ENCODE measurements around the gene VPS45. TPM values are rescaled to one million over a fixed set of nuclear protein-coding genes. Genes with fewer than 3 reads are reported as not detected.
"Not testable (repeated sequence)": the region's sequence is repeated elsewhere in the genome, so short reads cannot be mapped to it uniquely, and the experiment has no call there.

The VPS45 gene
- polyA plus RNA-seq, 1 experiment: 61.3 TPM

GRCh38 chr1:150182247-150182646 lies 114.7 kb downstream of the VPS45 start:
- no peak for DNase-seq (ENCODE audit: low read depth, low spot score)
- H3K27me3 ChIP-seq (ENCODE audit: control insufficient read depth, insufficient read depth, low read length): no peaks in the 10 kb centered on the region
- CTCF ChIA-PET: interaction anchor here (1.0 to 1.2 kb wide), 2 partner anchors 13 to 110 kb away, joined by 3 to 4 read pairs; no protein-coding TSS in a partner anchor
- H3K9me3 ChIP-seq (ENCODE audit: control insufficient read depth, insufficient read depth, low read length): no peaks in the 10 kb centered on the region
- TF ChIP-seq CTCF (IDR thresholded peaks at IDR 0.05; ENCODE audit: low read depth, low read length): no peak
- no peak overlapping the region for H3K4me3 ChIP-seq (ENCODE audit: low read depth, low read length)
- H3K27ac ChIP-seq (ENCODE audit: low read depth, low read length): no peak overlapping the region
- POLR2A ChIA-PET: interaction anchor here (0.7 kb wide), 1 partner anchor 20 kb away, joined by 3 read pairs; no protein-coding TSS in a partner anchor

GRCh38 chr1:150183061-150183460 lies 115.5 kb downstream of the VPS45 start:
- H3K27me3 ChIP-seq (ENCODE audit: control insufficient read depth, insufficient read depth, low read length): no peaks in the 10 kb centered on the region
- ChIA-PET CTCF (interaction anchor here (0.7 to 1.2 kb wide), 3 partner anchors 14 to 221 kb away, joined by 3 to 4 read pairs (median 4); no protein-coding TSS in a partner anchor), POLR2A (interaction anchor here (0.7 kb wide), 1 partner anchor 21 kb away, joined by 3 read pairs; no protein-coding TSS in a partner anchor)
- no peak overlapping the region for H3K4me3 ChIP-seq (ENCODE audit: low read depth, low read length)
- no peak for TF ChIP-seq CTCF (IDR thresholded peaks at IDR 0.05; ENCODE audit: low read depth, low read length)
- no peak overlapping the region for H3K27ac ChIP-seq (ENCODE audit: low read depth, low read length)
- DNase-seq (ENCODE audit: low read depth, low spot score): no peak
- H3K9me3 ChIP-seq (ENCODE audit: control insufficient read depth, insufficient read depth, low read length): no peaks in the 10 kb centered on the region

GRCh38 chr1:150185481-150185880 lies 117.9 kb downstream of the VPS45 start:
- H3K4me3 ChIP-seq (ENCODE audit: low read depth, low read length): no peak overlapping the region
- no peak for DNase-seq (ENCODE audit: low read depth, low spot score)
- no peak overlapping the region for H3K27ac ChIP-seq (ENCODE audit: low read depth, low read length)
- no peak for TF ChIP-seq CTCF (IDR thresholded peaks at IDR 0.05; ENCODE audit: low read depth, low read length)
- POLR2A ChIA-PET: interaction anchor here (0.6 to 1.7 kb wide), 2 partner anchors 177 to 298 kb away, joined by 4 to 15 read pairs; a partner anchor contains a TSS
- CTCF ChIA-PET: interaction anchor here (0.5 to 3.0 kb wide), 6 partner anchors 15 to 224 kb away, joined by 4 to 125 read pairs (median 35); partner anchors contain the start of gene VPS45
- H3K27me3 ChIP-seq (ENCODE audit: control insufficient read depth, insufficient read depth, low read length): no peaks in the 10 kb centered on the region
- H3K9me3 ChIP-seq (ENCODE audit: control insufficient read depth, insufficient read depth, low read length): no peaks in the 10 kb centered on the region

- not testable (repeated sequence) for H3K27ac ChIP-seq (ENCODE audit: low read depth, low read length); H3K27me3 ChIP-seq (ENCODE audit: control insufficient read depth, insufficient read depth, low read length); H3K4me3 ChIP-seq (ENCODE audit: low read depth, low read length); DNase-seq (ENCODE audit: low read depth, low spot score); H3K9me3 ChIP-seq (ENCODE audit: control insufficient read depth, insufficient read depth, low read length)
- CTCF ChIA-PET: interaction anchor here (0.6 to 3.0 kb wide), 41 partner anchors 9 to 914 kb away, joined by 3 to 125 read pairs (median 7); partner anchors contain the start of genes C1orf54, OTUD7B and VPS45
- POLR2A ChIA-PET: interaction anchor here (0.6 to 1.7 kb wide), 6 partner anchors 24 to 299 kb away, joined by 3 to 15 read pairs (median 6); partner anchors contain the start of gene PLEKHO1
Observed at GRCh38 chr1:150186438-150186788, 118.8 kb downstream of the VPS45 start.

GRCh38 chr1:150186789-150187559 lies 119.4 kb downstream of the VPS45 start:
- TF ChIP-seq CTCF (IDR thresholded peaks at IDR 0.05; ENCODE audit: low read depth, low read length): peak; percentile 52
- H3K4me3 ChIP-seq (ENCODE audit: low read depth, low read length): no peak overlapping the region
- H3K27me3 ChIP-seq (ENCODE audit: control insufficient read depth, insufficient read depth, low read length): no peaks in the 10 kb centered on the region
- ChIA-PET CTCF (interaction anchor here (0.6 to 3.0 kb wide), 74 partner anchors 9 to 1800 kb away, joined by 3 to 125 read pairs (median 4); partner anchors contain the start of genes C1orf54, OTUD7B and VPS45), POLR2A (interaction anchor here (0.6 to 1.7 kb wide), 9 partner anchors 24 to 300 kb away, joined by 3 to 15 read pairs (median 4); partner anchors contain the start of genes PLEKHO1 and TARS2)
- 0 out of 2 replicates have a peak, but pooled peaks cover 2% of the 10 kb centered on the region for H3K9me3 ChIP-seq (ENCODE audit: control insufficient read depth, insufficient read depth, low read length)
- peak overlapping the region; percentile 0 for H3K27ac ChIP-seq (ENCODE audit: low read depth, low read length)
- DNase-seq (ENCODE audit: low read depth, low spot score): no peak

Data from AG04450 (cell line).